ENCODE results near the gene FXN.
"Not testable (repeated sequence)": the region's sequence is repeated elsewhere in the genome, so short reads cannot be mapped to it uniquely, and the experiment has no call there.

The FXN gene

DNA sequence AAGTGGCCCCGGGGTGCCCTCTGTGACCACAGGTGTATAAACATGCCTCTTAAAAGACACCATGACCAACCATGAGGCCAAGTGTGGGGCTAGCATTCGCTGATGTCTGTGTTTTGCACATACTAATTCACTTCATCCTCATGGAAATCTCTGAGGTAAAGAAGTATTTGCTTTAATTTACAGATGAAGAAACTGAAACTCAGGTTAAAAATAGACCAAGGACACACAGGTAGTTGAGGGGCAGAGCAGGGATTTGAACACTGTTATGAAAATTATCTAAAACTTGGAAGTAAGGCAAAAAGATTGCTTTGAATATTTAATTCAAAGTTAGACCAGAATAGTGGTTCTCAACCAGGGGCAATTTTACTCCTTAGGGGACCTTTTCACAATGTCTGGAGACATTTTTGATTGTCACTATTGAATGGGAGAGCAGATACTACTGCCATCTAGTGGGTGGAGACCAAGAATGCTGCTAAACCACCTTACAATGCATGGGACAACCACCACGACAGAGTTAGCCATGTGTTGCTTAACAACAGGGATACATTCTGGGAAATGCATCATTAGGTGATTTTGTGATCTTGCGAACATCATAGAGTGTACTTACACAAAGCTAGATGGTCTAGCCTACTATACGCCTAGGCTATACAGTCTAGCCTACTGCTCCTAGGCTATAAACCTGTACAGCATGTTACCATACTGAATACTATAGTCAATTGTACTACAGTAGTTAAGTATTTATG, 8.0 kb upstream of the FXN start:
- DNase-seq (ENCODE audit: low read depth) = no peak

DNA sequence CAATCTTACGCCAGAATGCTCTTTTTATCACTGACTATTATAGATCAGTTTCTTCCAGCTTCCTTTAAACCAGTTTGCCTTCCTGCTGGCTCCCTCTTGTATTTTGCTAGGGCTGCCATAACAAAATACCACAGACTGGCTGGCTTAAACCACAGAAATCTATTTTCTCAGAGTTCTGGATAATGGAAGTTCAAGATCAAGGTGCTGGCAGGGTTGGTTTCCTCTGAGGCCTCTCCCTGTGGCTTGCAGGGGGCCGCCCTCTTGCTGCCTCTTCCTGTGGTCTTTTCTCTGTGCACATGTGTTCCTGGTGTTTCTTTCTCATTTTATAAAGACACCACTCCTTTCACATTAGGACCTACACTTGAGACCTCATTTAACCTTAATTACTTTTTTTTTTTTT, 6.8 kb upstream of the FXN start:
- DNase-seq (ENCODE audit: low read depth) = no peak

DNA sequence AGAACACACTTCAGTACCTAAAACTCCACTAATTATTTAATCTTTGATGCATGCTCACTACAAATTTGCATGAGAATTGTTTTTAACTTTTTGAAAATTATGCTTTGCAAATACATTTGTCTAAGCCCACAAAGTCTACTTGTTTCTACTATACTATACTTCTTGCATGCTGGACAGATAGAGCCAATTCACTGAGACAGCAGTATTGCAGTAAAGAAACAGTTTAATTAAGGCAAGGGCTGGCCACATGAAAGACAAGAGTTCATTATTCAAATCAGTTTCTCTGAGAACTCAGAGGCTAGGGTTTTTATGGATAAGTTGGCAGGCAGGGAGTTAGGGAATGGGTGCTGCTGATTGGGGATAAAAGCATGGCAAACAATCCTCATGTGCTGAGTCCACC, 6.0 kb upstream of the FXN start:
- DNase-seq (ENCODE audit: low read depth) = no peak

DNA sequence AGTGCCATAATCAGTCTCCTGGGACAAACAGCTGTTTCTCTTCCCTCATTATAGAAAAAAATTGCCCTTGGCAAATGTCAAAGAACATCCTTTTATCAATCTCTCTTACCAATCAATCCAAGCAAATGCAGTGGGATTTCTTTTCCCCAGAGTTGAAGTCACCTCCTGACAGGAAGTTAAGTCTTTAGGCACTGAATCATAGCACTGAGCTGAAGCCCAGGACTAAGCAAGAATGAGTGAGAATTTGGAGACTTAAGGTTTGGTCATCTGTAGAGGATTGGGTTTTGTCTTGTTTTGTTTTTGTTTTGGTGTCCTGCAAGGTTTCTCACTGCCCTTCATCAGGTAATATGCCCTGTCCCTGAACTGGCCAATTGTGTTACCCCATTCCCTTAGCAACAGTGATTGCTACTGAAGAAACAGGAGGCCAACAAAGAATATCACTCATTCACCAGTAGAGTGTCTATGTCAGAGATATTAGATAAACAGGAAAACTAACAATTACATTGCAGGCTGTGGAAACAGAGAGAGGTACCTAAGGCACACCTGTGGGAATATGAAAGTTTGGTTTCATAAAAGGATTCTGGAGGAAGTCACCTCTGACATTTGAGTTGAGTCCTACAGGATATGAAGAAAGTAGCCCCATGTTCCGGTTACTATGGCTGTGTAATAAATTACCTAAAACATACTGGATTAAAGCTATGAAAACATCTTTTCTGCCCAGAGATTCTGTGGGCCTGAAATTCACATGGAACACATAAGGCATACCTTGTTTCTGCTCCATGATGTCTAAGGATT, 4.5 kb upstream of the FXN start:
- no peak for DNase-seq (ENCODE audit: low read depth)

DNA sequence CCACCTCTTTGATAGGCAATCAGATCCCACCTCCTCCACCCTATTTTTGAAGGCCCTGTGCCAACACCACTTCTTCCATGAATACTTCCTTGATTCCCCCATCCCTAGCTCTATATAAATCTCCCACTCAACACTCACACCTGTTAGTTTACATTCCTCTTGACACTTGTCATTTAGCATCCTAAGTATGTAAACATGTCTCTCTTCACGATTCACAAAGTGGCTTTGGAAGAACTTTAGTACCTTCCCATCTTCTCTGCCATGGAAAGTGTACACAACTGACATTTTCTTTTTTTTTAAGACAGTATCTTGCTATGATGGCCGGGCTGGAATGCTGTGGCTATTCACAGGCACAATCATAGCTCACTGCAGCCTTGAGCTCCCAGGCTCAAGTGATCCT, 1.5 kb upstream of the FXN start:
- DNase-seq (ENCODE audit: low read depth) = no peak

DNA sequence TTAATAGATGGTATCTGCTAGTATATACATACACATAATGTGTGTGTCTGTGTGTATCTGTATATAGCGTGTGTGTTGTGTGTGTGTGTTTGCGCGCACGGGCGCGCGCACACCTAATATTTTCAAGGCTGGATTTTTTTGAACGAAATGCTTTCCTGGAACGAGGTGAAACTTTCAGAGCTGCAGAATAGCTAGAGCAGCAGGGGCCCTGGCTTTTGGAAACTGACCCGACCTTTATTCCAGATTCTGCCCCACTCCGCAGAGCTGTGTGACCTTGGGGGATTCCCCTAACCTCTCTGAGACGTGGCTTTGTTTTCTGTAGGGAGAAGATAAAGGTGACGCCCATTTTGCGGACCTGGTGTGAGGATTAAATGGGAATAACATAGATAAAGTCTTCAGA, 757 bp downstream of the FXN start:
- DNase-seq (ENCODE audit: low read depth) = no peak

DNA sequence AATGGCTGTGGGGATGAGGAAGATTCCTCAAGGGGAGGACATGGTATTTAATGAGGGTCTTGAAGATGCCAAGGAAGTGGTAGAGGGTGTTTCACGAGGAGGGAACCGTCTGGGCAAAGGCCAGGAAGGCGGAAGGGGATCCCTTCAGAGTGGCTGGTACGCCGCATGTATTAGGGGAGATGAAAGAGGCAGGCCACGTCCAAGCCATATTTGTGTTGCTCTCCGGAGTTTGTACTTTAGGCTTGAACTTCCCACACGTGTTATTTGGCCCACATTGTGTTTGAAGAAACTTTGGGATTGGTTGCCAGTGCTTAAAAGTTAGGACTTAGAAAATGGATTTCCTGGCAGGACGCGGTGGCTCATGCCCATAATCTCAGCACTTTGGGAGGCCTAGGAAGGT, 1.2 kb downstream of the FXN start:
- DNase-seq (ENCODE audit: low read depth) = no peak

DNA sequence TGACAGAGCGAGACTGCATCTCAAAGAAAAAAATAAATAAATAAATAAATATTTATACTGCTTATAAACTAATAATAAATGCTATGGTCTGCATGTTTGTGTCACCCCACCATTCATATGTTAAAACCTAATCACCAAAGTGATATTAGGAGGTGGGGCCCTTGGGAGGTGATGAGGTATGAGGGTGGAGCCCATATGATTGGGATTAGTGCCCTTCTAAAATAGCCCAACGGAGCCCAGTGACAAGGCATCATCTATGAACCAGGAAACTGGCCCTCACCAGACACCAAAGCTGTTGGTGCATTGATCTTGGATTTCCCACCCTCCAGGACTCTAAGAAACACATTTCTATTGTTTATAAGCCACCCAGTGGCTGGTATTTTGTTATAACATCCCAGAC, 5.1 kb downstream of the FXN start:
- no peak for DNase-seq (ENCODE audit: low read depth)

DNA sequence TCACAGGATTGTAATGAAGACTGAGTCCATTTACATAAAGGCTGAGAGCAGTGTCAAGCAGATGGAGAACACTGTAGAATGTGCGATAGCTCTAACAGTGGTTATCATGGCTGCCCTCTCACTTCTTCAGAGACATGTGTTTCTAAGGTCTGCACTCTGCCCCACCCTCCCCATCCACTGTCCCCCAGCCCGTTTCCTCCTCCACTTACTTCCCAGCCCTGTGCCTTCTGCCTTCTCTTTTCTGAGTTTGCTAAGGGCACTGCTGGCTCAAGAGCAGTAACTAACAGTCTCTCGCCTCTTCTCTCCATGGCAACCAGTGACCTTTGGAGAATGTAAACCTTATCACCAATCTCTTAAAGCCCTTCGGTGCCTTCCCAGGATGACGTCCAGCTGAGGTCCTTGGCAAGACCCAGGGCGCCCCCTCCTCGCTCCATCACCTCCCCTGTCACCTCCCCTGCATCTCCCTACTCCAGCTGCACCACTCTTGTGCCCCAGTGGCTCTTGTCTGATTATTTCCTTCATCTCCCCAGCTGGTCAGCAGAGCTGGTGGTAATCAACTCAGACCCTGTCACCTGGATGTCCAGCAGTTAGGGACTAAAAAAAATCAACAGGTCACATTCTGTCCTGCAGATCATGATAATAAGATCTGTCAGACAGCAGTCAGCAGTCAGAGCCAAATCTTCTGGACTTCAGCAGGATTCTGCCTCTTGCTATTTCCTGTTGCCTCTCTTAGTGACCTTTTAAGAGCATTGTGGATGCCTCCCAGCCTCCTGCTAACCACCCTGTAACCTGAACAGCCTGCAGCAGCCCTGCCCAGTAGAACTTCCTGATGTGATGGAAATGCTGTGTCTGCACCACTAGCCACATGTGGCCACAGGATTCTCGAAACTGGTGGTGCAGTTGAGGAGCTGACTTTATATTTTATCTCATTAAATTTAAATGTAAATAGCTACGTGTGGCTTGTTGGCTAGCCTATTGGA, 9.0 kb downstream of the FXN start:
- DNase-seq (ENCODE audit: low read depth) = no peak

DNA sequence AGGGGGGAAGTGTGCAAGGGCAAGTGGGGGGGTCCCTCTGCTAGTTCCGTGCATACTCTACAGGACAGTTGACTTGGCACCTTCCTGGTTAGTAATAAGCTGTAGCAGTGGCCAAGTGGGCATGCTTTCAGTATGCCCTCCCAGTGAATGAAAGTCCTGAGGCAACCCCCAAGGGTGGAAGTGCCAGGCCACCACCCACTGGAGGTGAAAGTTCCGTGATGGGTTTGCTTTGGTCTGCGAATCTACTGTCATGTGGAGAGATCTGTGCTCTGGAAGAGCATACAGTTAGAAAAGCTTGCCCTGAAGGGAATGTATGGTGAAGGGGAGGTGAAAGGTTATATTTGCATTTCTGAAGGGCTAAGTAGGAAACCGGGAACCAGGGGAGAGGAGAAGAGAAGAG, 10.3 kb downstream of the FXN start:
- DNase-seq (ENCODE audit: low read depth) = no peak

DNA sequence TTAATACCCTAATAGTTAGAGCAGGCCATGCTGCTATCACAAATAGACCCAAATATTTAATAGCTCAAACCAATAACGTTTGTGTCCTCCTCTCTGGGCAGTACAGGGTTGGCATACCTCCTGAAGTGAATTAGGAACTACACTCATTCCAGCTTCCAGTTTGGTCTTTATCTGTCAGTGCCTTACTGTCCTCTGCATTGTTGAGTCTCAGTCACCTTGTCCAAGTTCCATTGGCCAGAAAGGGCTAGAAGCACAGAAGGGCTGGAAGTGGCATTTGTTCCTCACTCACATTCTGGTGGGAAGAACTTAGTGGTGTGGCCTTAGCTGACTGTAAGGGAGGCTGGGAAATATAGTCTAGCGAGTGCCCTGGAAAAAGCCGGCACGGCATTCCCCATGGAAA, 11.2 kb downstream of the FXN start:
- DNase-seq (ENCODE audit: low read depth) = no peak

DNA sequence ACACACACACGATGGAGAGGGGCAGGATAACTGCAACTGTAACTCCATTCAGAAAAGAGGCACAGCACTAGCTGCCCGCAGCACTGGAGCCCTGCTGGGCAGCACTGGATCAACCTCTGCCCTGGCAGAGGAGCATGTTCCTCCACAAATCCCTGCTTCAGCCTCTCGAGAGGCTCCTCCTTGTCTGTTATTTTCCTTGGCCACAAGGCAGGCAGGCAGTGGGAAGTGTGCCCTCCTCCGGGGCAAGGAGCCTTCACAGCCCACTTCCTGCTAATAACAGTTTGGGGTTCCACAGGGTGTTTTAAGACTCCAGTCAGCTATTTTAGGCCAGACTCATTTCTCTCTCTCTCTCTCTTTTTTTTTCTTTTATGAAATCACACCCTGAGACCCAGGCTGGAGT, 11.8 kb downstream of the FXN start:
- no peak for DNase-seq (ENCODE audit: low read depth)

DNA sequence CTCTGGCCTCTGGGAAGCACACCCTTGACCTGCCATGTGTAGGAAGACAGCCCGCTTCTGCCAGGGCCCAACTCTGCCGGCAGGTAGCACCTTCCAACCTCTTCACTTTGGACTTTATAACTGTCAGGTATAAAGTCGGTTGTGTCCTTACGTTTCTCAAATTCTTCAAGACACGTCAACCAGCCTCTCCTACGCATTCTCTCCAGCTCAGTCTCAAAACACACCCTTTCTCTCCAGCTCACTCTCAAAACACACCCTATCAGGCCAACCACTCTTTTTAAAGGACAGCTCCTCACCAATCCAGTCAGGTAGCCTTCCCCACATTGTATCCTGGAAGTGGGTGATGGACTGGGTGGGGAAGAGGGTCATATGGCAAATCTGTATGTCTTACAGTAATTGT, 13.5 kb downstream of the FXN start:
- no peak for DNase-seq (ENCODE audit: low read depth)

DNA sequence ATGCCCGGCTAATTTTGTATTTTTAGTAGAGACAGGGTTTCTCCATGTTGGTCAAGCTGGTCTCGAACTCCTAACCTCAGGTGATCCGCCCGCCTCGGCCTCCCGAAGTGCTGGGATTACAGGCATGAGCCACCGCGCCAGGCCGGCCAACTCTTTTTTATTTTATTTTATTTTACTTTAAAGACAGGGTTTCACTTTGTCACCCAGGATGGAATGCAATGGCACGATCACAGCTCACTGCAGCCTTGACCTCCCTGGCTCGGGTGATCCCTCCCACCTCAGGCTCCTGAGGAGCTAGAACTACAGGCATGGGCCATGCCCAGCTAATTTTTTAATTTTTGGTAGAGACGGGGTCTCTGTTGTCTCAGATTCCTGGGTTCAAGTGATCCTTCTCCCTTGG, 15.4 kb downstream of the FXN start:
- DNase-seq (ENCODE audit: low read depth) = not testable (repeated sequence)

DNA sequence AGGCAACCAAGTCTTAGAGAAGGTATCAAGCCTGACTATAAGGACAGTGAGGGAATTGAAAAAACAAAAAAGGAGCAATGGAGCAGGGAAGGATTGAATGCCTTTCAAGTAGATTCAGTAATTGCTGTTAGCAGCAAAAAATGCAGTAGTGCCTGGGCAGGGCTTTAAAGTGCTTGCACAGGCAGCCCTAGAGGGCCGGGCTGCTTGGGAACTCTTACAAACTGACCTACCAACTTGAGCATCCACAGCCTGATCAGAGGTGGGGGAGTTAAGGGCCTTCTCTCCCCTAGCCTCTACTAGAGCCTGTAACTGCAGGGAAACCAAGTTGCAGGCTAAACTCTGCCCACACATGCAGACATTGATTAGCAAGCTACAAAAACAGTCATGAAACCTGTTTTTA, 19.4 kb downstream of the FXN start:
- no peak for DNase-seq (ENCODE audit: low read depth)

DNA sequence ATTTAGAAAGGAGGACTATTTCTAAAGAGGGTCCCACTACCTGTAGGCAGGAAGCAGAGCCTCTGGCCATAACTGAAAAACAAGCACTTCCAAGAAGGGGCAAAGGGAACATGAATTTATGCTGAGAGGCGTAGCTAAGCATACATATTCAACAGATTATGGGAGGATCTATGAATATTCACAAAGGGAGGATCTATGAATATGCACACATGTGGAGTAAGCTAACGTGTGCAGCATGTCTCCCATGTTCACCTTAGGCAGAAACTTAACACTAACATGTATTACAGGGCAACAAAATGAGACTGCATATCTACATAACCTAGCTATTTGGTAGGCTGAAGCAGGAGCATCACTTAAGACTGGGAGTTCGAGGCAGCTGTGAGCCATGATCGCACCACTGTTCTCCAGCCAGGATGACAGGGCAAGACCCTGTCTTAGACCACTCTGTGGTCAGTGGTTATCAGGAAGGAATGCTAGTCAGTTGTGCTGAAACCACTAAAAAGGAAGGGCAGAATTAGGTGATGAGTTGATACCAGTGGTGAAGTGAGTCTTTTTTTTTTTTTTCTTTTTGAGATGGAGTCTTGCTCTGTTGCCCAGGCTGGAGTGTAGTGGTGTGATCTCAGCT, 20.8 kb downstream of the FXN start:
- DNase-seq (ENCODE audit: low read depth) = no peak

DNA sequence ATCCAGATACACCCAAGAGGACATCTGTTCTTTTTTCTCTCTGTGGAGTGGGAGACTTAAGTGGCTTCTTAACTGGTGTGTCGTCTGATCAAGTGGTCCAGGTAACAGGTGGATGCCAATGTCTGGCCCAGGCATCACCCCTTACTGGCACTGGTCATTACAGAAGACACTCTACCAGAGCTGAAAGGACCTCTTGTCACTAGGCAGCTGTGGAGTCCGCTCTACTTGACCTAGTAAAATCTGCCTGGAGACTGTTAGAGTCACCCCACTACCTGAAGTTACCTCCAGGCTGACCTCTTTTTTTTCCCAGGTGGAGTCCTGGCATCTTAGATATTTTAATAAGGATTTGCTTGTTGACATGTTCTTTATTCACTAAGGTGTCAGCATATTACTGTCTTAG, 22.5 kb downstream of the FXN start:
- DNase-seq (ENCODE audit: low read depth) = no peak

DNA sequence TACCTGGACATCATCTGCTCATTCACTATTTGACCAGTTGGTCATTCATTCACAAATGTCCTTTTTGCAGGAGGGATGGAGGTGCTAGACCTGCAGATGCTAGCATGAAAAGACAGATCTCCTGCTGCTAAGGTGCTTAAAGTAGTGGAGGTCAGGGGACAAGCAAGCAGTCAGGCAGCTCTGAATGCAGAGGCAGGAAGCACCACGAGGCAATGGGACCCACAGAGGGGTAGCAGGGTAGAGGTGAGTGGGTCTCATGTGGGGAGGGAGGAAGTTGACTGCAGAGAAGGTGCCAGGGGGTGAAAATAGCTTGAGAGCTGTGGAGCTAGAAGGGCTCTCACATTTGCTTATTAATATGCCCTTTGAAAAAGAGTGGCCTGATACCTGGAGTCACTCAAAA, 25.2 kb downstream of the FXN start:
- DNase-seq (ENCODE audit: low read depth) = no peak

DNA sequence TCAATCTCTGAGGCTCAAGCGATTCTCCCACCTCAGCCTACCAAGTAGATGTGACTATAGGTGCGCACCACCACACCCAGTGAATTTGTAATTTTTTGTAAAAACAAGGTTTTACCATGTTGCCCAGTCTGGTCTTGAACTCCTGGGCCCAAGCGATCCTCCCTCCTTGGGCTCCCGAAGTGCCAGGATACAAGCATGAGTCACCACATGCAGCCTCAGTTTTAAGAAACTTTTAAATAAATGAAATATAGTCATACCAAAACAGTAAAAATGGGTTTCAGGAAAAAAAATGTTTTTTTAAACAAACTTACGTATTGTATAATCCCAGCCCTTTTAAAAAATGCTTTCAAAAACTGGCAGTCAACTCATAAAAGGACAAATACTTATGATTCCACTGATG, 26.6 kb downstream of the FXN start:
- DNase-seq (ENCODE audit: low read depth) = no peak

DNA sequence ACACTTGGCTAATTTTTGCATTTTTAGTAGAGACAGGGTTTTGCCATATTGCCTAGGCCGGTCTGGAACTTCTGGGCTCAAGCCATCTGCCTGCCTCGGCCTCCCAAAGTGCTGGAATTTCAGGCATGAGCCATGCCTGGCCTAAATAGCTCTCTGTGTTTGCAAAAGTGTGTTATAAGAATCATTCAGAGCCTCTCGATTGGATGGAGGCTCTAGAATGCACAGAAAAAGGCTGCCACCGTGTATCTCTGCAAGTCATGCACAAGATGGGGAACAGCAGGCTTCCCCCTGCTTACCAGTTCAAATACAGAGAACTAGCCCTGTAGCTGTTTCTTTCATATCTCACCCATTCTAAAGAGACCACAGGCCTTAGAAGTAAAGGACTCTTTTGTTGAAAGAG, 28.3 kb downstream of the FXN start:
- DNase-seq (ENCODE audit: low read depth) = no peak

DNA sequence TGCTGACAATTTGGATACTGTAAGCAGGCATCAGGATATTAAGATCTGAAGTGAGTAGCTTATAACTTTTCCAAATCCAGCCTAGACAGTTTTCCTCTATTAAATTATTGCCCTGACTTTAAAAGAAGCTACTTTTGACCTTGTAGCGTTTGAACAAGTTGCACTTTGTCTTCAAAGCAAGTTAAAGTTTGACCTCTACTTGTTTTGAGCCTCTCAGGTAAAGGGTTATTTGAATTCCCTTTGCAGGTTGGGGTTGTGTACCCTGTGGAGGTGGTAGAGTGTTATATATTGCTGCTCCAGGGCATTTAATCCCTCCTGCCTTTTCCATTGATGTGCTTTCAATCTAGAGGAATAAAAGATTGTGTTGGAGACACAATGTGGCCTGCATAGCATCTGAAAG, 30.1 kb downstream of the FXN start:
- no peak for DNase-seq (ENCODE audit: low read depth)

DNA sequence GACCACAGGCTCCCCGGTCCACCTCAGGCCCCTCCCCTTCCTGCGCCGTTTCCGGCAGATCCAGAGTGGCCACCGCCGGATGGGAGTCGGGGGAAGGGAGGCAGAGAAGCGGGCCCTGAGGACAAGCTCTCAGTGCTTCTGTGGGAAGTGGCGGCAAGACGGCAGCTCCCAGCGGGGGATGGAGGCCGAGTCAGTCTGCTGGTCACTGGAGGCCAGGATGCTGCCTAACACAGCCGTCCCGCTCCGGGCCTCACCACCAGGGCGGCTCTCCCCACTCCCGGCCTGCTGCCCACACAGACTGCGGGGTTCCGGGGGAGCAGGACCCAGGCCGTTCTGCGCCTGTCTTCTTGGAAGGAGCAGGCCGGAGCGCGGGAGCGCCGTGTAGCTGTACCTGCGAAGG, 31.4 kb downstream of the FXN start:
- DNase-seq (ENCODE audit: low read depth) = no peak
